Measurements from ENCODE around the gene C3.
"Not testable (repeated sequence)": the region's sequence is repeated elsewhere in the genome, so short reads cannot be mapped to it uniquely, and the experiment has no call there.

Gene C3

GRCh38 chr19:6712231-6712630, 8.2 kb downstream of the C3 start:
- no peak overlapping the region for H3K4me3 ChIP-seq (replicated peaks; ENCODE audit: low read depth, low read length)
- no peak for DNase-seq (ENCODE audit: low read depth)
- TF ChIP-seq CTCF (IDR thresholded peaks at IDR 0.05; ENCODE audit: low read length, missing control alignments): no peak

- DNase-seq (ENCODE audit: low read depth): no peak
- TF ChIP-seq CTCF (IDR thresholded peaks at IDR 0.05; ENCODE audit: low read length, missing control alignments): no peak
Observed at GRCh38 chr19:6711605-6712004, 8.8 kb downstream of the C3 start.

GRCh38 chr19:6711078-6711361, 9.4 kb downstream of the C3 start:
- TF ChIP-seq CTCF (IDR thresholded peaks at IDR 0.05; ENCODE audit: low read length, missing control alignments): no peak
- no peak for DNase-seq (ENCODE audit: low read depth)
- H3K4me3 ChIP-seq (replicated peaks; ENCODE audit: low read depth, low read length): no peak overlapping the region

More at GRCh38 chr19:6711605-6712004, 8.8 kb downstream of the C3 start:
- H3K4me3 ChIP-seq (replicated peaks; ENCODE audit: low read depth, low read length): no peak overlapping the region

GRCh38 chr19:6710273-6711077, 10.0 kb downstream of the C3 start:
- no peak for TF ChIP-seq CTCF (IDR thresholded peaks at IDR 0.05; ENCODE audit: low read length, missing control alignments)
- no peak for DNase-seq (ENCODE audit: low read depth)
- no peak overlapping the region for H3K4me3 ChIP-seq (replicated peaks; ENCODE audit: low read depth, low read length)

GRCh38 chr19:6709549-6709948, 10.9 kb downstream of the C3 start:
- no peak for TF ChIP-seq CTCF (IDR thresholded peaks at IDR 0.05; ENCODE audit: low read length, missing control alignments)
- no peak for DNase-seq (ENCODE audit: low read depth)
- H3K4me3 ChIP-seq (replicated peaks; ENCODE audit: low read depth, low read length): no peak overlapping the region

- not testable (repeated sequence) for DNase-seq (ENCODE audit: low read depth); H3K4me3 ChIP-seq (replicated peaks; ENCODE audit: low read depth, low read length)
Observed at GRCh38 chr19:6708913-6709312, 11.5 kb downstream of the C3 start.

- TF ChIP-seq CTCF (IDR thresholded peaks at IDR 0.05; ENCODE audit: low read length, missing control alignments): no peak
- DNase-seq (ENCODE audit: low read depth): no peak
- no peak overlapping the region for H3K4me3 ChIP-seq (replicated peaks; ENCODE audit: low read depth, low read length)
Observed at GRCh38 chr19:6708346-6708745, 12.1 kb downstream of the C3 start.
